ENCODE data around the gene DTNA.
"Not testable (repeated sequence)": the region's sequence is repeated elsewhere in the genome, so short reads cannot be mapped to it uniquely, and the experiment has no call there.

DTNA gene

DNA sequence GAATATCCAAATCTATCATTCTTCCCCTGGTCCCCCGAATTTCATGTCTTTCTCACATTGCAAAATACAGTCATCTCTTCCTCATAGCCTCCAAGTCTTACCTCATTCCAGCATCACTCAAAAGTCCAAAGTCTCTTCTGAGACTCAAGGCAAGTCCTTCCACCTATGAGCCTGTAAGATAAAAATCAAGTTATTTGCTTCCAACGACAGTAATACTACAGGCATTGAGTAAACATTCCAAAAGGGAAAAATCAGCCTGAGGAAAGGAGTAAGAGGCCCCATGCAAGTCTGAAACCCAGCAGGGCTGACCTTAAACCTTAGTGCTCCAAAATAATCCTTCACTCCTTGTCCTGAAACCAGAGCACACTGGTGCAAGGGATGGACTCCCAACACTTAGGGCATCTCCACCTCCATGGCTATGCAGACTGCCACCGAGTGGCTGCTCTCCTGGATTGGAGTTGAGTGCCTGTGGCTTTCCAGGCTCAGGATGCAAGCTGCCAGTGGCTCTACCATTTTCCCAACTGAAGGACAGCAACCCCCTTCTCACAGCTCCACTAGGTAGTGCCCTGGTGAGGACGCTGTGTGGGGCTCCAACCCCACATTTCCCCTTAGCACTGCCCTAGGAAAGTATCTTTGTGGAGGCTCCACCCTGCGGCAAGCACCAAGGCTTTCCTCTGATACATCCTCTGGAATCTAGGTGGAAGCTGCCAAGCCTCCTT is 16.3 kb downstream of the DTNA start:
- CTCF ChIA-PET = no interaction called here
- DNase-seq (ENCODE audit: extremely low spot score) = no peak
- no peak for TF ChIP-seq ZNF384 (IDR thresholded peaks at IDR 0.05)
- TF ChIP-seq FOXM1 (IDR thresholded peaks at IDR 0.05; ENCODE audit: borderline replicate concordance) = no peak
- no peak for TF ChIP-seq ELF4 (IDR thresholded peaks at IDR 0.05)
- TF ChIP-seq CTBP1 (IDR thresholded peaks at IDR 0.05; ENCODE audit: borderline replicate concordance) = no peak
- TF ChIP-seq ARNT (IDR thresholded peaks at IDR 0.05) = no peak
- TF ChIP-seq FOXA1 (IDR thresholded peaks at IDR 0.05) = no peak
- no peak for TF ChIP-seq FOXK2 (IDR thresholded peaks at IDR 0.05)
- TF ChIP-seq, protein P1, sequence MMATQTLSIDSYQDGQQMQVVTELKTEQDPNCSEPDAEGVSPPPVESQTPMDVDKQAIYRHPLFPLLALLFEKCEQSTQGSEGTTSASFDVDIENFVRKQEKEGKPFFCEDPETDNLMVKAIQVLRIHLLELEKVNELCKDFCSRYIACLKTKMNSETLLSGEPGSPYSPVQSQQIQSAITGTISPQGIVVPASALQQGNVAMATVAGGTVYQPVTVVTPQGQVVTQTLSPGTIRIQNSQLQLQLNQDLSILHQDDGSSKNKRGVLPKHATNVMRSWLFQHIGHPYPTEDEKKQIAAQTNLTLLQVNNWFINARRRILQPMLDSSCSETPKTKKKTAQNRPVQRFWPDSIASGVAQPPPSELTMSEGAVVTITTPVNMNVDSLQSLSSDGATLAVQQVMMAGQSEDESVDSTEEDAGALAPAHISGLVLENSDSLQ (IDR thresholded peaks at IDR 0.05) = no peak
- POLR2A ChIA-PET = no interaction called here

DNA sequence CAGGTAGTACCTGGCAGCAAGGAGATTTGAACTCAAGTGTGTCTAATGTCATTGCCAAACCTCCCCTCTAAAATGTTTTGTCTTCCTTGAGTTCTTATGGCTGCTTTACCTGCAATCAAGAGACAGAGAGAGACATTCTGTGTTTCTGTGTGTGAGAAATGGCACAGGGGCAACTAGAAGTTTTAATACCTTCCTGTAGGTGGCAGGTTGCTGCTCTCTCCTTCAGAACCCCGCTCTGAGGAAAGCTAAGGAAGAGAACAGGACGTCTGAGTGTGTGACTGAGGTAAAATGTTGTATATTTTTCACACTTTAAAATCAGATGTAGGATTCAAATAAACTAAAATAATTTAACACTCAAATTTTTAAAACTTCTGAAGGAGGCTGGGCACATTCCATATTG is 19.2 kb downstream of the DTNA start:
- CTCF ChIA-PET = interaction anchor here (0.7 to 3.0 kb wide), 11 partner anchors 9 to 895 kb away, joined by 3 to 22 read pairs (median 3); partner anchors contain the start of gene DTNA
- POLR2A ChIA-PET = interaction anchor here (0.5 kb wide), 1 partner anchor 508 kb away, joined by 3 read pairs; no protein-coding TSS in a partner anchor
- TF ChIP-seq TARDBP (IDR thresholded peaks at IDR 0.05) = no peak
- peak; percentile 75 for DNase-seq (ENCODE audit: extremely low spot score)

DNA sequence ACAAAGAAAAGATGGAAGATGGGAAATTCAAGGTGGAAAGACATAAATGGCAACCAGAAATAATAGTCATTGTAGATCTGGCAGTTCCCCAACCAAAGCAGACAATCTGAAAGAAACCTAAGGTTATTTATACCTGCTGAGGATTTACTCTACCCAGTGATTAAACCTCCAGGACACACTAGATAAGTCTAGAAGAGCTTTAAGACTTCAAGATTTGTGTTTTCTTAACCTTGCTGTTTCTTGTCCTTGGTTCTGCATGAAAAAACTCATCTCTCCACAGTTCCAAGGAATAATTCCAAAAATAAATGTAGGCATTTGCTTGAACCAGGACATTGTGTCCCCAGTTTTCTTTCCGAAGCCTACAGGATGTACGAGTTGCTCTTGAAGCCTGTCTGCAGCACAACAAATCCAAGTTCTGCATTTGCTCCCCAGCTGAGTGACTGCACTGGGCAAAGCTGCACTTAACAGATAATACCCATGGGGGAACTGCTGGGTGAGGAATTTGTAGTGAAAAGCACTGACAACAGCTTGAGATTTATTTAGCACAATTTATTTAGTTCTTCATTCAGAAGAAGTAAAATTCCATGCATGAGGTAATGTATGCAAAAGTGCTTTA is 19.8 kb downstream of the DTNA start:
- DNase-seq (ENCODE audit: extremely low spot score) = no peak
- no peak for TF ChIP-seq L3MBTL2 (conservative IDR thresholded peaks at IDR 0.05)
- TF ChIP-seq HDGF (IDR thresholded peaks at IDR 0.05; ENCODE audit: borderline replicate concordance) = no peak
- TF ChIP-seq ARNT (IDR thresholded peaks at IDR 0.05) = no peak
- no peak for TF ChIP-seq FOXM1 (IDR thresholded peaks at IDR 0.05; ENCODE audit: borderline replicate concordance)
- TF ChIP-seq FOXA1 (IDR thresholded peaks at IDR 0.05) = no peak
- no peak for TF ChIP-seq FOXK2 (IDR thresholded peaks at IDR 0.05)
- TF ChIP-seq, protein P1 (IDR thresholded peaks at IDR 0.05) = no peak
- no peak for TF ChIP-seq SUZ12 (IDR thresholded peaks at IDR 0.05)
- no peak for TF ChIP-seq ELF4 (IDR thresholded peaks at IDR 0.05)
- no peak for TF ChIP-seq ZNF384 (IDR thresholded peaks at IDR 0.05)
- no peak for TF ChIP-seq SP1 (IDR thresholded peaks at IDR 0.05)
- no peak for TF ChIP-seq NFRKB (IDR thresholded peaks at IDR 0.05)
- TF ChIP-seq TARDBP (IDR thresholded peaks at IDR 0.05) = no peak
- TF ChIP-seq LEF1 (IDR thresholded peaks at IDR 0.05; ENCODE audit: borderline replicate concordance) = no peak
- CTCF ChIA-PET = interaction anchor here (0.7 to 3.0 kb wide), 11 partner anchors 9 to 896 kb away, joined by 3 to 22 read pairs (median 3); partner anchors contain the start of gene DTNA
- POLR2A ChIA-PET = interaction anchor here (0.5 kb wide), 1 partner anchor 509 kb away, joined by 3 read pairs; no protein-coding TSS in a partner anchor

DNA sequence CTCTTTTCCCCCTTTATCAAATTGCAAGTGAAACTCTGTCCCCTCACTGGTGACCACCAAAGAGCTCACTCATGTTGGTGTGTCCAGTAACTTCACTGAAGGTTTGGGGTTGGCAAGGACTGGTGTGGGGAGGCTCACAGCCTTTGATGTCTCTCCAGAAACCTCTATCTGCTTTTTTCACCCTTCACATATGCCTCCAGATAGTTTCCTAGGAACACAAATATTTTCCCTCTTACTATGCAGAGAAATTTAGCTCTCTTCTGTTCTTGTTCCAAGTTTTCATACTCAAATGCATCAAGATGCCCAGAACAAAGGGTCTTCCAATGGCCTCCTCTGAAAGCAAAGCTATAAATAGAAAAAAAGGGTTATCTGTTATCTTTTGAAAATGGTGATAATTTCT is 20.7 kb downstream of the DTNA start:
- DNase-seq (ENCODE audit: extremely low spot score) = no peak
- POLR2A ChIA-PET = no interaction called here
- no peak for TF ChIP-seq HDGF (IDR thresholded peaks at IDR 0.05; ENCODE audit: borderline replicate concordance)
- TF ChIP-seq FOXK2 (IDR thresholded peaks at IDR 0.05) = no peak
- TF ChIP-seq FOXA1 (IDR thresholded peaks at IDR 0.05) = no peak
- CTCF ChIA-PET = interaction anchor here (0.6 to 3.0 kb wide), 5 partner anchors 8 to 191 kb away, joined by 3 to 22 read pairs (median 4); no protein-coding TSS in a partner anchor

DNA sequence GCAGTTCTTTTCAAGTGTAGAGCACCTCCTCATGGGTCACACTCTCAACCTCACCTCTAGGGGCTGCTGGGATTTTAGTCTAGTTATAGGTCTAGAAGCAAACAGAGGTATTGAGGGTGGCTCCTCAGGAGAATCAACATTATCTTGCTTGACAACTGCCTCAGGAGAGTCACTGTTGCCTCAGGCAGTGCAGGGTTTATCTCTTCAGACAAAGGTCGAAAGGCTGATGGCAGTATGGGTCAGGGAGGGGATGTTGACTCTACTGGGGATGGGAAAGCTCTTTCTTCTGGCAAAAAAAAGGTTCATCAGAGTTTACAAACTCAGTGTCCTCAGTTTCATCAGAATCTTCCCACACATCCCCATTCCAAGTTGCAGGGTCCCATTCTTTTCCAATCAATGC is 24.0 kb downstream of the DTNA start:
- ChIA-PET POLR2A (no interaction called here), CTCF (no interaction called here)
- TF ChIP-seq L3MBTL2 (conservative IDR thresholded peaks at IDR 0.05) = no peak
- no peak for TF ChIP-seq TARDBP (IDR thresholded peaks at IDR 0.05)
- no peak for TF ChIP-seq FOXK2 (IDR thresholded peaks at IDR 0.05)
- no peak for TF ChIP-seq ZNF384 (IDR thresholded peaks at IDR 0.05)
- TF ChIP-seq NFRKB (IDR thresholded peaks at IDR 0.05) = no peak
- no peak for TF ChIP-seq LEF1 (IDR thresholded peaks at IDR 0.05; ENCODE audit: borderline replicate concordance)
- TF ChIP-seq FOXM1 (IDR thresholded peaks at IDR 0.05; ENCODE audit: borderline replicate concordance) = no peak
- no peak for TF ChIP-seq HDGF (IDR thresholded peaks at IDR 0.05; ENCODE audit: borderline replicate concordance)
- TF ChIP-seq SUZ12 (IDR thresholded peaks at IDR 0.05) = no peak
- no peak for TF ChIP-seq FOXA1 (IDR thresholded peaks at IDR 0.05)
- TF ChIP-seq CTBP1 (IDR thresholded peaks at IDR 0.05; ENCODE audit: borderline replicate concordance) = no peak
- no peak for TF ChIP-seq BHLHE40 (IDR thresholded peaks at IDR 0.05; ENCODE audit: borderline replicate concordance)
- no peak for TF ChIP-seq SP1 (IDR thresholded peaks at IDR 0.05)
- TF ChIP-seq ARNT (IDR thresholded peaks at IDR 0.05) = no peak
- TF ChIP-seq ELF4 (IDR thresholded peaks at IDR 0.05) = no peak
- TF ChIP-seq, protein P1 (IDR thresholded peaks at IDR 0.05) = no peak
- no peak for DNase-seq (ENCODE audit: extremely low spot score)

DNA sequence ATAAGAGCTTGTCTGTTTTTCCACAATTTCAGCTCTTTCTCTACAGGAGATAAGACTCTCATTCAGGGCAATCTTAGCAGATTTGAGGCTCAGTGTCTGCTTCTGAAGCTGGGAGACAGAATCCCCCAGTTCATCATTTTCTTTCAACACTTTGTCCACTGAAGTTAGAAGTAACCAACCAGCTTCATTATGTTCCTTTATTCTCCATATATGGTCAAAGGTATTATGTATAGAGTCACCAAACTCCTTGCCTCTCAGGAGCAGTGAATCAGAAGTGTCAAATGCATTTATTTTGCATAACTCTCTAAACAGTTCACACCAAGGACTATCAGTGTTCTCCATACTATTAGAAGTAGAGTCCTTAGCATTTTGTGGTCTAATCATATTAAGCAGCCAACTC is 24.4 kb downstream of the DTNA start:
- POLR2A ChIA-PET; DNase-seq (ENCODE audit: extremely low spot score): not testable (repeated sequence)
- CTCF ChIA-PET = interaction anchor here (1.5 kb wide), 1 partner anchor 73 kb away, joined by 3 read pairs; no protein-coding TSS in a partner anchor

Measured in HEK293T (cell line).